H1 (cell line): ENCODE data around the gene ACAT2. TPM values are rescaled to one million over a fixed set of nuclear protein-coding genes. Genes with fewer than 3 reads are reported as not detected.

Experiments used
- CTCF ChIA-PET: fragments of 300-600 bp; sonication (Branson Sonifier 250); formaldehyde crosslinking; loops from one replicate; lab custom pipeline; 2021; ENCODE audit not compliant: partially characterized antibody; lab: Charles Lee
- POLR2A ChIA-PET: fragments of 300-600 bp; sonication (Branson Sonifier 250); formaldehyde crosslinking; loops from one replicate; lab custom pipeline; 2021; ENCODE audit warnings: inconsistent platforms; ENCODE audit not compliant: partially characterized antibody; lab: Charles Lee
- DNase-seq, 2 experiments: peaks; one replicate each; pipeline versions ENCODE4 v3.0.0 to v3.0.0-alpha.2; 2010 to 2022; ENCODE audit warnings: low spot score in 2 of 2, low read depth in 1 of 2, mixed read lengths in 1 of 2
- FAIRE-seq: peaks from 2 replicates; lab custom pipeline; 2011; peaks lifted over from hg19 to GRCh38; lab: Jason Lieb, UNC
- H2AFZ ChIP-seq: 2 replicates; pipeline ENCODE4 v1.8.1; 2012; ENCODE audit warnings: low read length, inconsistent platforms
- H2AK5ac ChIP-seq: 2 replicates; pipeline ENCODE4 v1.6.1; 2013; ENCODE audit warnings: low read depth, low read length
- H2BK120ac ChIP-seq: replicated peaks from 2 replicates; pipeline ENCODE3; 2013; ENCODE audit warnings: low read depth, low read length, inconsistent platforms
- H2BK12ac ChIP-seq: 2 replicates; pipeline ENCODE4 v1.6.1; 2013; ENCODE audit warnings: low read depth, low read length
- H2BK15ac ChIP-seq: 2 replicates; pipeline ENCODE4 v1.6.1; 2013; ENCODE audit warnings: low read length
- H2BK20ac ChIP-seq: 2 replicates; pipeline ENCODE4 v1.6.1; 2013; ENCODE audit warnings: low read length
- H2BK5ac ChIP-seq: 2 replicates; pipeline ENCODE4 v1.6.1; 2013; ENCODE audit warnings: low read depth, low read length
- H3K14ac ChIP-seq: 2 replicates; pipeline ENCODE4 v1.6.1; 2013; ENCODE audit warnings: inconsistent platforms; ENCODE audit not compliant: insufficient read length
- H3K18ac ChIP-seq: 2 replicates; pipeline ENCODE4 v1.6.1; 2013; ENCODE audit warnings: low read length; ENCODE audit errors: extremely low read depth
- H3K23ac ChIP-seq: 2 replicates; pipeline ENCODE4 v1.6.1; 2013; ENCODE audit warnings: inconsistent platforms; ENCODE audit not compliant: insufficient read length
- H3K23me2 ChIP-seq: 2 replicates; pipeline ENCODE4 v1.6.1; 2013; ENCODE audit warnings: low read depth, low read length
- H3K27ac ChIP-seq: 2 replicates; pipeline ENCODE4 v1.6.1; 2011; ENCODE audit warnings: low read depth, low read length, inconsistent platforms
- H3K27me3 ChIP-seq, 4 experiments: replicated peaks in 1 of 4; 1 replicate in 1 of 4; 2 replicates in 3 of 4; pipeline versions ENCODE4 v1.6.1 to v1.8.1; 2011 to 2013; ENCODE audit warnings: low read length in 3 of 4, mild to moderate bottlenecking in 3 of 4, inconsistent platforms in 2 of 4, mixed read lengths in 2 of 4, moderate library complexity in 1 of 4; ENCODE audit not compliant: control insufficient read depth in 3 of 4, insufficient read depth in 3 of 4; ENCODE audit errors: extremely low read depth in 1 of 4
- H3K36me3 ChIP-seq, 4 experiments: 2 replicates each; pipeline versions ENCODE4 v1.6.1 to v1.8.1; 2011 to 2013; ENCODE audit warnings: mild to moderate bottlenecking in 4 of 4, low read length in 3 of 4, moderate library complexity in 2 of 4, control low read depth in 1 of 4, inconsistent platforms in 1 of 4; ENCODE audit not compliant: insufficient read depth in 4 of 4, control insufficient read depth in 2 of 4
- H3K4ac ChIP-seq: replicated peaks from 2 replicates; pipeline ENCODE3; 2013; ENCODE audit warnings: low read length, low read depth, mixed read lengths, inconsistent platforms; ENCODE audit not compliant: insufficient read length
- H3K4me1 ChIP-seq, 4 experiments: replicated peaks in 1 of 4; 1 replicate in 1 of 4; 2 replicates in 3 of 4; pipeline versions ENCODE4 v1.6.1 to v1.8.1; 2011 to 2013; ENCODE audit warnings: low read length in 3 of 4, inconsistent platforms in 2 of 4, mixed read lengths in 1 of 4; ENCODE audit not compliant: insufficient read depth in 4 of 4, control insufficient read depth in 3 of 4
- H3K4me2 ChIP-seq, 2 experiments: 2 replicates each; pipeline versions ENCODE4 v1.6.1 to v1.8.1; 2011 to 2013; ENCODE audit warnings: low read depth in 2 of 2, low read length in 2 of 2, control low read depth in 1 of 2, inconsistent platforms in 1 of 2, mild to moderate bottlenecking in 1 of 2; ENCODE audit not compliant: insufficient read depth in 1 of 2
- H3K4me3 ChIP-seq, 4 experiments: fragments of 200-600, 300-600 bp in 1 of 4; sonication (generic), shearing (Covaris generic), sonication (Bioruptor Twin) in 1 of 4; 2 replicates each; pipeline versions ENCODE4 v1.5.1 to v1.8.1; 2011 to 2016; ENCODE audit warnings: low read length in 4 of 4, low read depth in 3 of 4, control low read depth in 2 of 4, inconsistent platforms in 2 of 4, mild to moderate bottlenecking in 2 of 4, mixed read lengths in 1 of 4, moderate library complexity in 1 of 4; ENCODE audit not compliant: insufficient read depth in 2 of 4; ENCODE audit errors: extremely low read depth in 1 of 4
- H3K56ac ChIP-seq: replicated peaks from 2 replicates; pipeline ENCODE3; 2013; ENCODE audit warnings: low read depth, mild to moderate bottlenecking, mixed read lengths, low read length, inconsistent platforms; ENCODE audit not compliant: insufficient read length
- H3K79me1 ChIP-seq: 2 replicates; pipeline ENCODE4 v1.6.1; 2013; ENCODE audit warnings: low read depth, low read length, control low read depth
- H3K79me2 ChIP-seq, 2 experiments: 2 replicates each; pipeline versions ENCODE4 v1.6.1 to v1.8.1; 2012 to 2013; ENCODE audit warnings: low read length in 2 of 2, mild to moderate bottlenecking in 2 of 2, inconsistent platforms in 1 of 2; ENCODE audit not compliant: insufficient read depth in 2 of 2, control insufficient read depth in 1 of 2
- H3K9ac ChIP-seq, 4 experiments: replicated peaks in 1 of 4; 1 replicate in 1 of 4; 2 replicates in 3 of 4; pipeline versions ENCODE4 v1.6.1 to v1.8.1; 2011 to 2013; ENCODE audit warnings: low read depth in 3 of 4, low read length in 3 of 4, control low read depth in 2 of 4, mild to moderate bottlenecking in 2 of 4, moderate library complexity in 2 of 4, inconsistent platforms in 1 of 4; ENCODE audit errors: extremely low read depth in 1 of 4
- H3K9me3 ChIP-seq, 2 experiments: 2 replicates each; pipeline versions ENCODE4 v1.6.1 to v1.8.1; 2012 to 2013; ENCODE audit warnings: mild to moderate bottlenecking in 2 of 2, moderate library complexity in 2 of 2, control low read depth in 1 of 2, inconsistent platforms in 1 of 2, low read depth in 1 of 2, low read length in 1 of 2, mixed read lengths in 1 of 2; ENCODE audit not compliant: insufficient read depth in 2 of 2
- H4K20me1 ChIP-seq, 2 experiments: replicated peaks in 1 of 2; 2 replicates each; pipeline versions ENCODE3 to v1.8.1; 2011 to 2013; ENCODE audit warnings: inconsistent platforms in 2 of 2, low read length in 2 of 2, mild to moderate bottlenecking in 1 of 2; ENCODE audit not compliant: insufficient read depth in 2 of 2, control insufficient read depth in 1 of 2
- H4K5ac ChIP-seq: 2 replicates; pipeline ENCODE4 v1.6.1; 2013; ENCODE audit warnings: low read length, low read depth, mixed read lengths, inconsistent platforms; ENCODE audit not compliant: insufficient read length
- H4K8ac ChIP-seq: 2 replicates; pipeline ENCODE4 v1.8.0; 2013; ENCODE audit warnings: mild to moderate bottlenecking, moderate library complexity, low read length, inconsistent platforms; ENCODE audit not compliant: insufficient read depth; ENCODE audit errors: extremely low read depth
- H4K91ac ChIP-seq: replicated peaks from 2 replicates; pipeline ENCODE3; 2013; ENCODE audit warnings: low read length, mixed read lengths, inconsistent platforms; ENCODE audit not compliant: insufficient read length
- CREB1 ChIP-seq: IDR thresholded peaks from 2 replicates; pipeline ENCODE4 v1.6.1; 2012; ENCODE audit warnings: inconsistent platforms
- POU5F1 ChIP-seq: IDR thresholded peaks from 2 replicates; pipeline ENCODE4 v1.6.1; 2011; ENCODE audit warnings: low read depth, mild to moderate bottlenecking, low read length, moderate library complexity
- WGBS, 2 experiments: shearing (Covaris generic) in 1 of 2; methylation state at CpG; one replicate each; pipeline versions ENCODE4 v1.1.6 to v1.1.7; 2013 to 2015; ENCODE audit warnings: low lambda C conversion rate in 2 of 2, mixed read lengths in 2 of 2, inconsistent platforms in 1 of 2, low coverage in 1 of 2, missing lambda C conversion rate in 1 of 2; ENCODE audit not compliant: insufficient replicate concordance in 2 of 2, insufficient coverage in 1 of 2, insufficient read length in 1 of 2; ENCODE audit errors: extremely low coverage in 1 of 2, missing lambda C conversion rate in 1 of 2; 5-methylcytosine and 5-hydroxymethylcytosine counted together
- polyA plus RNA-seq, 7 experiments: library from polyadenylated mRNA; depleted of rRNA in 3 of 7; stranded (reverse) in 5 of 7; unstranded in 2 of 7; fragments of >200 nt in 5 of 7; fragments of 200-250 nt in 2 of 7; gene quantifications; 1 replicate in 5 of 7; 2 replicates in 1 of 7; 4 replicates in 1 of 7; pipeline versions ENCODE4 v1.2.1 to v1.2.3, GENCODE V29; 2011 to 2013; ENCODE audit warnings: missing spikeins in 2 of 7, mixed read lengths in 2 of 7
- total RNA-seq: library from RNA; stranded (reverse); fragmentation: NEBNext Ultra II Directional; extraction: Animal tissue kit (Norgen Biotek cat#: 25700); gene quantifications from 2 replicates; pipeline ENCODE4 v1.2.1, GENCODE V29; 2021

Gene ACAT2
- total and polyA plus RNA-seq, 2 of the 8 experiments (the other 6 are each of a cell fraction or from before 2014, with no cell fraction given): 61.6 to 166 TPM

DNA sequence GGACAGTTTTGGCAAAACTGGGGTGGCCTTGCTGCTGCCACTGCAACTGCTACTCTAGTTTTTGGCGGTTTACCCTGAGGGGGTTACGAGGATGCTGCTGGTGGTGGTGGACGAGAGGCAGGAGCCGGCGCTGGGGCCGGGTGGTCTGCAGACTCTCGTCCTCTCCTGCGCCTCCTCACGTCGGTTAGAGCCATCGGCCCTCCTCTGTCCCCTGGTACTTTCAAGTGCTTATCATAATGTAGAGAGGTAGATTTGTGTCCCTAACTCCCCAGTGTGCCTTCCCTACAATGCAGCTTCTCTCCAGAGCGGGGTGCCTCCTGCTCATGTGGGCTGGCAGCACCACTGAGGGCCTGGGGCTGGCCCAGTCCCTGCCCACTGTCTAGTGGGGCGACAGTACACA lies 64.2 kb downstream of the ACAT2 start:
- H3K4me1 ChIP-seq: peaks cover 0 to 9% (median 2%) of the 10 kb centered on the region in 4 experiments; a peak in 5 of 7 replicates
- DNase-seq (no peak), FAIRE-seq (no peak)
- no peak overlapping the region for H3K18ac ChIP-seq
- H3K79me2 ChIP-seq: no peaks in the 10 kb centered on the region
- no peak overlapping the region for H3K27ac ChIP-seq
- H3K14ac ChIP-seq: no peak overlapping the region
- no peaks in the 10 kb centered on the region for H3K23me2 ChIP-seq
- POLR2A ChIA-PET: interaction anchor here (1.8 kb wide), 1 partner anchor 10 kb away, joined by 4 read pairs; no protein-coding TSS in a partner anchor
- no peak overlapping the region for H2BK12ac ChIP-seq
- 88% methylated on average over 13 of the region's 13 CpGs; no CpG with 5 or more reads in 1 of the 2 experiments for WGBS, 2 experiments
- H4K8ac ChIP-seq: no peak overlapping the region
- H4K5ac ChIP-seq: no peak overlapping the region
- H3K4me3 ChIP-seq: no peak overlapping the region
- no peak overlapping the region for H4K91ac ChIP-seq
- no peak overlapping the region for H2BK120ac ChIP-seq
- H3K23ac ChIP-seq: no peak overlapping the region
- H2BK20ac ChIP-seq: no peak overlapping the region
- H2AK5ac ChIP-seq: no peak overlapping the region
- H2BK5ac ChIP-seq: no peak overlapping the region
- no peaks in the 10 kb centered on the region for H3K9me3 ChIP-seq
- CTCF ChIA-PET: no interaction called here
- no peaks in the 10 kb centered on the region; a peak in 1 of 7 replicates for H3K27me3 ChIP-seq
- no peaks in the 10 kb centered on the region for H3K36me3 ChIP-seq
- H3K4ac ChIP-seq: no peak overlapping the region
- no peak overlapping the region for H3K4me2 ChIP-seq
- H2AFZ ChIP-seq: no peak overlapping the region
- H4K20me1 ChIP-seq: no peaks in the 10 kb centered on the region
- H2BK15ac ChIP-seq: no peak overlapping the region
- TF ChIP-seq POU5F1 (no peak), CREB1 (no peak)
- H3K56ac ChIP-seq: no peak overlapping the region
- no peaks in the 10 kb centered on the region for H3K79me1 ChIP-seq
- no peak overlapping the region for H3K9ac ChIP-seq
